Activated CD8-positive, alpha-beta T cell treated with anti-CD3 and anti-CD28 coated beads for 36 hours (primary cell): ENCODE data around the gene SIX1. TPM values are rescaled to one million over a fixed set of nuclear protein-coding genes. Genes with fewer than 3 reads are reported as not detected.

Experiments
- ATAC-seq: fragments of 200-7000 bp; cut with Tn5 transposase; one replicate; pipeline ENCODE4 v1.10.0; 2021; ENCODE audit warnings: mild to moderate bottlenecking, moderate library complexity
- CTCF ChIA-PET: fragments of 350-600 bp; sonication (Branson Sonifier 250); formaldehyde crosslinking; loops from one replicate; lab custom pipeline; 2021; ENCODE audit warnings: antibody characterized with exemption; lab: Charles Lee
- POLR2A ChIA-PET: fragments of 350-600 bp; sonication (Branson Sonifier 250); formaldehyde crosslinking; loops from one replicate; lab custom pipeline; 2021; ENCODE audit warnings: antibody characterized with exemption; lab: Charles Lee
- DNase-seq: peaks from one replicate; pipeline ENCODE4 v3.0.0-alpha.2; 2020
- H3K27ac Mint-ChIP-seq: one replicate; pipeline ENCODE4 v1.8.0; 2021; ENCODE audit warnings: mild to moderate bottlenecking, mixed read lengths
- H3K27me3 Mint-ChIP-seq: one replicate; pipeline ENCODE4 v1.8.0; 2021; ENCODE audit warnings: mixed read lengths
- H3K36me3 Mint-ChIP-seq: one replicate; pipeline ENCODE4 v1.8.0; 2021; ENCODE audit warnings: low read depth, mixed read lengths
- H3K4me1 Mint-ChIP-seq: one replicate; pipeline ENCODE4 v1.8.0; 2021; ENCODE audit warnings: low read depth, mixed read lengths
- H3K4me3 Mint-ChIP-seq: one replicate; pipeline ENCODE4 v1.8.0; 2021; ENCODE audit warnings: mild to moderate bottlenecking, moderate library complexity, mixed read lengths
- H3K9me3 Mint-ChIP-seq: one replicate; pipeline ENCODE4 v1.8.0; 2021; ENCODE audit warnings: mixed read lengths
- intact Hi-C: fragments of 100-400 bp; cut with micrococcal nuclease; formaldehyde crosslinking; loops from one replicate; pipeline ENCODE4 v1.10.0; 2022
- total RNA-seq, 2 experiments: library from RNA; stranded (reverse); gene quantifications; one replicate each; pipeline ENCODE4 v1.2.3, GENCODE V29; 2021
- TF ChIP-seq, protein P1 (sequence below): fragments of 200-600 bp; IDR thresholded peaks from one replicate; pipeline ENCODE4 v1.8.0; 2022; ENCODE audit warnings: antibody characterized with exemption, mild to moderate bottlenecking

SIX1 gene
- total RNA-seq, 2 experiments from 2014 or later, result not detected

DNA sequence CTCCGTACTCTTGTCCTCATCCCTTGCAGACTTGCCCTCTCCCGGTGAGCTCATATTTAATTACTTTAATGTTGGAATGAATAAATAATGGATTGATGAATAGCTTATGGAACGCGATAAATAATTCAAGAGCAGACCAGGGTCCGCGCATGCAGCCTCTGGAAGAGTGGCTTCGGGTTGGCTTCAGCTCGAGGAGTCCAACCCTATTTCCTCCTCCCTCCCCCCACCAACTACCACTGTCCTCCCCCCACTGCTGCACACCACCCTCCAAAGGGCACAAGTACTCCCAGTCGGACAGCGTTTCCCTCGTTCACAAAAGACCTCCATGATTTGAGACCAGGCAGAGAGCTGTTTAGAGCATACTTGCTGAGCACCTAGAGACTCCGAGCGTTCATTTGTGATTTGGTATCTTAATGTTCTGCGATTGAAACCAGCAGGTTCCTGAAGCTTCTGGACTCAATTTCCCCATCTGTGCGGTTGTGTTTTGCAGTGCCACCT is 647 bp upstream of the SIX1 start:
- no peak for DNase-seq
- intact Hi-C loops, result loop anchor here (5.0 to 10.0 kb wide), 3 partner anchors 72 to 375 kb away; partner anchors contain the start of gene SIX4
- H3K4me1 Mint-ChIP-seq, result peaks cover 55% of the 10 kb centered on the region
- TF ChIP-seq, protein P1, sequence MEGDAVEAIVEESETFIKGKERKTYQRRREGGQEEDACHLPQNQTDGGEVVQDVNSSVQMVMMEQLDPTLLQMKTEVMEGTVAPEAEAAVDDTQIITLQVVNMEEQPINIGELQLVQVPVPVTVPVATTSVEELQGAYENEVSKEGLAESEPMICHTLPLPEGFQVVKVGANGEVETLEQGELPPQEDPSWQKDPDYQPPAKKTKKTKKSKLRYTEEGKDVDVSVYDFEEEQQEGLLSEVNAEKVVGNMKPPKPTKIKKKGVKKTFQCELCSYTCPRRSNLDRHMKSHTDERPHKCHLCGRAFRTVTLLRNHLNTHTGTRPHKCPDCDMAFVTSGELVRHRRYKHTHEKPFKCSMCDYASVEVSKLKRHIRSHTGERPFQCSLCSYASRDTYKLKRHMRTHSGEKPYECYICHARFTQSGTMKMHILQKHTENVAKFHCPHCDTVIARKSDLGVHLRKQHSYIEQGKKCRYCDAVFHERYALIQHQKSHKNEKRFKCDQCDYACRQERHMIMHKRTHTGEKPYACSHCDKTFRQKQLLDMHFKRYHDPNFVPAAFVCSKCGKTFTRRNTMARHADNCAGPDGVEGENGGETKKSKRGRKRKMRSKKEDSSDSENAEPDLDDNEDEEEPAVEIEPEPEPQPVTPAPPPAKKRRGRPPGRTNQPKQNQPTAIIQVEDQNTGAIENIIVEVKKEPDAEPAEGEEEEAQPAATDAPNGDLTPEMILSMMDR, result no peak
- H3K27me3 Mint-ChIP-seq, result peaks cover 85% of the 10 kb centered on the region
- no peaks in the 10 kb centered on the region for H3K9me3 Mint-ChIP-seq
- ChIA-PET CTCF (interaction anchor here (0.5 kb wide), 1 partner anchor 31 kb away, joined by 3 read pairs; no protein-coding TSS in a partner anchor), POLR2A (no interaction called here)
- ATAC-seq, result no peak
- peak overlapping the region; percentile 32 for H3K4me3 Mint-ChIP-seq
- H3K36me3 Mint-ChIP-seq, result no peaks in the 10 kb centered on the region
- no peak overlapping the region for H3K27ac Mint-ChIP-seq

DNA sequence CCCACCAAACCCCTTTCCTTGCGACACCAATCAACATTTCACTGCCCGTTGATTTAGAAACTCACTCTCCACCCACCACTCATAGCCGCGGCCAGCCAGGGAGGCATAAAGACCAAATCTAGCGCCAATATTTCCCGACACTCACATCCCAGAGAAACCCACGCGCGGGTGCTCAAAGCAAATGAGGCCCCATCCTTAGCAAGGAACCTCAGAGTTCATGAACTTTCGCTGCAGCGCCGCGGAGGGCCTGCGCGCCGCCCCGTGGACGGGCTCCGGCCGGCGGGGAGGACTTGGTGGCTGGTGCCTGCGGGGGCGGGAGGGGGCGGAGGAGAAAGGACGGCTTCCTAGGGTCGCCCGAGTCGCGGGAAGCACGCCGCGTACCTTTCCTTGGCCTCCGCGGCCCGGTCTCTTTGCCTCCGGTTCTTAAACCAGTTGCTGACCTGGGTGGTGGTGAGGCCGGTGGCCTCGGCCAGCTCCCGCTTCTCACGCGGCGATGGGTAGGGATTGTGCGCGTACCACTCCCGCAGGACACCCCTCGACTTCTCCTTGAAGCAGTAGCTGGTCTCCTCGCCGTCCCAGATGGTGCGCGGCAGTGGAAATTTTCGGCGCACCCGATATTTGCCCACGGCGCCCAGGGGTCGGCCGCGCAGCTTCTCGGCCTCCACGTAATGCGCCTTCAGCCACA is 886 bp downstream of the SIX1 start:
- intact Hi-C loops, result no loop called here
- DNase-seq, result no peak
- POLR2A ChIA-PET, result interaction anchor here (0.6 to 0.9 kb wide), 2 partner anchors 8 to 137 kb away, joined by 3 to 5 read pairs; no protein-coding TSS in a partner anchor
- H3K4me3 Mint-ChIP-seq, result peak overlapping the region; percentile 48
- CTCF ChIA-PET, result no interaction called here
- no peak for ATAC-seq
- no peaks in the 10 kb centered on the region for H3K9me3 Mint-ChIP-seq
- H3K36me3 Mint-ChIP-seq, result no peaks in the 10 kb centered on the region
- TF ChIP-seq, protein P1, result no peak
- H3K27me3 Mint-ChIP-seq, result peaks cover 85% of the 10 kb centered on the region
- H3K27ac Mint-ChIP-seq, result no peak overlapping the region
- H3K4me1 Mint-ChIP-seq, result peaks cover 45% of the 10 kb centered on the region

DNA sequence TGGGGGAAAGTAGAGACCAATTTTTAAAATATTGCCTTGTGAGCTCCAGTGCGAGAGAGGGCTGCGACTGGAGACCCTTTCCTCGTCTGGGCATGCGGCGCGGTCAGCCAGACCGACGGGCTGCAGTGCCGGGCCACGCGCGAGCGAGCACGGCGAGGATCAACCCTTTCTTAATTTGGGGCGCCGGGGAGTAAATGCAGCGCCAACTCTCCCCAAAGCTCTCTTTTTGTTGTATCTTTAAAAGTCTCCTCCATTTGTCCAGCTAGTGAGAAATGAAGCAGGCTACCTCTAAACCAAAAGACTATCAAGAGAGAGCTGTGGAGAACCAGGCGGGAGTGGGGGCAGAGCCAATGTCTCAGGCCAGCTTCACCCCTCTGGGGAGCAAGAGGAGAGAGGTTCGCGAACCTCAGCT is 1.4 kb downstream of the SIX1 start:
- peaks cover 85% of the 10 kb centered on the region for H3K27me3 Mint-ChIP-seq
- H3K4me3 Mint-ChIP-seq, result peak overlapping the region; percentile 41
- H3K9me3 Mint-ChIP-seq, result no peaks in the 10 kb centered on the region
- POLR2A ChIA-PET, result interaction anchor here (0.9 kb wide), 1 partner anchor 8 kb away, joined by 5 read pairs; no protein-coding TSS in a partner anchor
- ATAC-seq (no peak), DNase-seq (no peak)
- H3K36me3 Mint-ChIP-seq, result no peaks in the 10 kb centered on the region
- H3K27ac Mint-ChIP-seq, result no peak overlapping the region
- peaks cover 45% of the 10 kb centered on the region for H3K4me1 Mint-ChIP-seq
- TF ChIP-seq, protein P1, result no peak
- CTCF ChIA-PET, result no interaction called here
- intact Hi-C loops, result no loop called here

DNA sequence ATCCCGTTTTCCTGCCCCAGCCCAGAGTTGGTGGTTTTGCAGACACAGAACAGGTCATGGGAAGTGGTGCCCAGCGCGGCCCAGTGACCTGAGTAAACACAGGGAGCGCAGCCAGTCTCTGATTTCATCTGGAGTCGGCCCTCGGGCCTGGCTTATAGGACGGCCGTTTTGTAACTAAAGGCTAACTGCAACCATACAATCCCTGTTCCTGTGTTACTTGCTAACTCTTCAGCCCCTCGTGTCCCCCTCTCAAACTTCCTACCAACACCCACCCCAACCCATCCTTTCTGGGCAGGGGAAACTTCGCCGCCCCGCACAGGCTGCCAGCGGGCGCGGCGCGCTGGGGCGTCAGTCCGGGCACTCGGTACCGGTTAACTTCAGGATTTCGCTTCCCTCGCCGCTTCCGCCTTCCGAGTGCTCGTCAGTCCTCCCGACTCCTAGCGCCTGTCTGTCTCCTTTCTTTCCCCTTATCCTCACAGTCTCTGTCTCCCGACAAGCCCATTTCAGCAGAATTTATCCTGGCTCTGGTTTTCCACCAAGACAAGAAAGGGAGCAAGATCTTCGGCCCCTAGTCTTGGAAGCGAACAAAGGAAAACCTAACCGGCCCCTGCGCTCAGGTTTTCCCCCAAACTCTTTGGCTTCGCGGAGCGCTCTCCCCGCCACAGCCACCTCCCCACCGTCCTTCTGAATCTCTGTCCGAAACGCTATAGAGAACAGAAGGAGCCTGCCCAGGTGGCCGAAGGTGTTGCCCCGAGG is 2.0 kb downstream of the SIX1 start:
- H3K4me1 Mint-ChIP-seq, result peaks cover 43% of the 10 kb centered on the region
- H3K27ac Mint-ChIP-seq, result no peak overlapping the region
- ATAC-seq (no peak), DNase-seq (no peak)
- ChIA-PET POLR2A (interaction anchor here (0.9 kb wide), 1 partner anchor 9 kb away, joined by 5 read pairs; no protein-coding TSS in a partner anchor), CTCF (no interaction called here)
- TF ChIP-seq, protein P1, result no peak
- H3K4me3 Mint-ChIP-seq, result peak overlapping the region; percentile 41
- no peaks in the 10 kb centered on the region for H3K36me3 Mint-ChIP-seq
- H3K9me3 Mint-ChIP-seq, result no peaks in the 10 kb centered on the region
- peaks cover 85% of the 10 kb centered on the region for H3K27me3 Mint-ChIP-seq
- intact Hi-C loops, result no loop called here
